A549 (cell line): ENCODE results near the gene LAMB3. TPM values are rescaled to one million over a fixed set of nuclear protein-coding genes. Genes with fewer than 3 reads are reported as not detected.

ENCODE experiments used
- ATAC-seq, 2 experiments: fragments of 200-7000 bp in 1 of 2; fragments of >200 bp in 1 of 2; cut with Nextera tagmentation in 1 of 2; cut with Tn5 transposase in 1 of 2; 3 replicates each; pipeline versions ENCODE4 v1.8.0 to v1.9.1; 2018 to 2020; ENCODE audit warnings: mild to moderate bottlenecking in 1 of 2, moderate library complexity in 1 of 2
- CTCF ChIA-PET: fragments of 300-600 bp; sonication (Branson Sonifier 250); formaldehyde crosslinking; extraction: SDS; loops from one replicate; lab custom pipeline; 2021; ENCODE audit warnings: antibody characterized with exemption, inconsistent platforms; lab: Yijun Ruan, JAX
- POLR2A ChIA-PET: fragments of 350-600 bp; formaldehyde crosslinking; extraction: SDS; loops from one replicate; lab custom pipeline; 2021; ENCODE audit warnings: antibody characterized with exemption, inconsistent platforms; lab: Yijun Ruan, JAX
- DNase-seq, 2 experiments: peaks; one replicate each; pipeline versions ENCODE4 v3.0.0 to v3.0.0-alpha.2; 2011 to 2016; ENCODE audit warnings: low read depth in 1 of 2, low spot score in 1 of 2
- FAIRE-seq: peaks from 2 replicates; lab custom pipeline; 2011; peaks lifted over from hg19 to GRCh38; lab: Jason Lieb, UNC
- H3K27ac ChIP-seq, 2 experiments: fragments of >200 bp; sonication (Bioruptor Twin); formaldehyde crosslinking; 3 replicates each; pipeline ENCODE4 v1.5.1; 2016 to 2017
- H3K4me1 ChIP-seq: fragments of >200 bp; sonication (Bioruptor Twin); formaldehyde crosslinking; 3 replicates; pipeline ENCODE4 v1.6.1; 2016
- H3K4me2 ChIP-seq: fragments of >200 bp; sonication (Bioruptor Twin); formaldehyde crosslinking; 3 replicates; pipeline ENCODE4 v1.6.1; 2016
- H3K4me3 ChIP-seq: fragments of >200 bp; sonication (Bioruptor Twin); formaldehyde crosslinking; 3 replicates; pipeline ENCODE4 v1.5.1; 2016
- H3K9me3 ChIP-seq: fragments of >200 bp; sonication (Bioruptor Twin); formaldehyde crosslinking; 3 replicates; pipeline ENCODE4 v1.6.1; 2016
- BHLHE40 ChIP-seq: IDR thresholded peaks from 2 replicates; pipeline ENCODE4 v1.6.1; 2012; ENCODE audit warnings: low read depth, low read length, inconsistent platforms
- CBX8 ChIP-seq: fragments of 200-600 bp; sonication (generic); IDR thresholded peaks from 2 replicates; pipeline ENCODE4 v1.6.1; 2016
- CTCF ChIP-seq: fragments of >200 bp; sonication (Bioruptor Twin); formaldehyde crosslinking; IDR thresholded peaks from 3 replicates; pipeline ENCODE4 v1.5.1; 2016
- E2F6 ChIP-seq: IDR thresholded peaks from 2 replicates; pipeline ENCODE4 v1.6.1; 2012; ENCODE audit warnings: low read depth, borderline replicate concordance
- FOSB ChIP-seq: fragments of 250-450 bp; sonication (Bioruptor Pico); IDR thresholded peaks from 2 replicates; pipeline ENCODE4 v1.5.0; 2020; ENCODE audit warnings: mild to moderate bottlenecking, moderate library complexity
- FOSL2 ChIP-seq, 2 experiments: fragments of 450-650 bp in 1 of 2; fragments of >200 bp in 1 of 2; sonication (Bioruptor Twin) in 1 of 2; formaldehyde crosslinking; IDR thresholded peaks; 2 replicates each; pipeline versions ENCODE4 v1.5.0 to v1.6.1; 2016 to 2020; ENCODE audit warnings: mild to moderate bottlenecking in 1 of 2, moderate library complexity in 1 of 2
- HOXA7 ChIP-seq: fragments of 250-450 bp; sonication (Bioruptor Pico); IDR thresholded peaks from 2 replicates; pipeline ENCODE4 v1.5.0; 2020; ENCODE audit warnings: mild to moderate bottlenecking, moderate library complexity
- HOXB5 ChIP-seq: fragments of 250-450 bp; sonication (Bioruptor Pico); IDR thresholded peaks from 2 replicates; pipeline ENCODE4 v1.5.0; 2020; ENCODE audit warnings: mild to moderate bottlenecking, moderate library complexity
- KDM1A ChIP-seq: fragments of 200-600 bp; sonication (generic); IDR thresholded peaks from 2 replicates; pipeline ENCODE4 v1.6.1; 2016; ENCODE audit warnings: low read depth, mild to moderate bottlenecking
- KDM5A ChIP-seq: fragments of 200-600 bp; sonication (generic); IDR thresholded peaks from 2 replicates; pipeline ENCODE4 v1.6.1; 2016; ENCODE audit warnings: antibody characterized with exemption, mild to moderate bottlenecking
- MAFK ChIP-seq: fragments of 450-650 bp; IDR thresholded peaks from 2 replicates; pipeline ENCODE4 v1.6.1; 2014; ENCODE audit not compliant: partially characterized antibody
- NFE2L2 ChIP-seq: fragments of 150-350 bp; conservative IDR thresholded peaks from 2 replicates; pipeline ENCODE4 v1.6.1; 2014; ENCODE audit warnings: low read length
- NPAS2 ChIP-seq: fragments of 250-450 bp; sonication (Bioruptor Pico); IDR thresholded peaks from 2 replicates; pipeline ENCODE4 v1.8.0; 2022; ENCODE audit warnings: mild to moderate bottlenecking, moderate library complexity, borderline replicate concordance
- POLR2AphosphoS2 ChIP-seq: conservative IDR thresholded peaks from 2 replicates; pipeline ENCODE4 v1.6.1; 2012; ENCODE audit warnings: low read length, improper control_type of control experiment, inconsistent platforms
- RARB ChIP-seq: fragments of 250-450 bp; sonication (Bioruptor Pico); IDR thresholded peaks from 2 replicates; pipeline ENCODE4 v1.8.0; 2021; ENCODE audit warnings: mild to moderate bottlenecking, moderate library complexity
- REST ChIP-seq: fragments of 200-600 bp; sonication (generic); IDR thresholded peaks from 2 replicates; pipeline ENCODE4 v1.6.1; 2016; ENCODE audit warnings: antibody characterized with exemption, mild to moderate bottlenecking, moderate library complexity
- RFX5 ChIP-seq: fragments of 450-650 bp; IDR thresholded peaks from 2 replicates; pipeline ENCODE4 v1.7.1; 2014; ENCODE audit warnings: antibody characterized with exemption, mild to moderate bottlenecking, moderate library complexity
- TFCP2L1 ChIP-seq: fragments of 250-450 bp; sonication (Bioruptor Pico); IDR thresholded peaks from 2 replicates; pipeline ENCODE4 v1.5.0; 2021; ENCODE audit warnings: mild to moderate bottlenecking
- ZFP36 ChIP-seq: fragments of 450-650 bp; IDR thresholded peaks from 2 replicates; pipeline ENCODE4 v1.6.1; 2014; ENCODE audit warnings: borderline replicate concordance; ENCODE audit not compliant: partially characterized antibody
- ZSCAN20 ChIP-seq: fragments of 250-450 bp; sonication (Bioruptor Pico); IDR thresholded peaks from 2 replicates; pipeline ENCODE4 v1.8.0; 2022; ENCODE audit warnings: mild to moderate bottlenecking, moderate library complexity
- WGBS: methylation state at CpG from one replicate; pipeline ENCODE4 v1.1.6; 2017; ENCODE audit errors: missing lambda C conversion rate; 5-methylcytosine and 5-hydroxymethylcytosine counted together
- polyA plus RNA-seq, 4 experiments: library from polyadenylated mRNA; depleted of rRNA in 3 of 4; stranded (reverse); fragments of >200 nt; fragmentation: RNase III in 1 of 4; extraction: RNeasy Plus Mini Kit Qiagen cat#74134 plus additional on column Dnase treatment in 1 of 4; gene quantifications; 2 replicates in 3 of 4; 3 replicates in 1 of 4; pipeline ENCODE4 v1.2.3, GENCODE V29; 2011 to 2017

Gene LAMB3
- polyA plus RNA-seq, 2 of the 4 experiments (the other 2 are of a cell fraction) = 7.3 to 9.1 TPM

GRCh38 chr1:209686322-209686721, 34.1 kb upstream of the LAMB3 start:
- no peak for FAIRE-seq
- ATAC-seq = no peak
- Histone ChIP-seq H3K4me1 (peaks cover 26% of the 10 kb centered on the region), H3K9me3 (no peaks in the 10 kb centered on the region), H3K4me2 (no peak overlapping the region), H3K27ac (no peak overlapping the region), H3K4me3 (no peak overlapping the region)
- ChIA-PET POLR2A (no interaction called here), CTCF (interaction anchor here (1.3 to 3.2 kb wide), 3 partner anchors 9 to 109 kb away, joined by 3 to 9 read pairs (median 4); no protein-coding TSS in a partner anchor)
- WGBS = 65% methylated on average over 4 of the region's 4 CpGs
- DNase-seq = no peak
- no peak for TF ChIP-seq RARB (CRISPR knock-in tag)
- TF ChIP-seq TFCP2L1 (CRISPR knock-in tag) = no peak
- no peak for TF ChIP-seq ZSCAN20
- no peak for TF ChIP-seq CTCF
- no peak for TF ChIP-seq HOXB5 (CRISPR knock-in tag)

GRCh38 chr1:209685821-209686220, 33.6 kb upstream of the LAMB3 start:
- Histone ChIP-seq H3K9me3 (no peaks in the 10 kb centered on the region), H3K4me1 (peaks cover 22% of the 10 kb centered on the region), H3K27ac (no peak overlapping the region), H3K4me3 (no peak overlapping the region), H3K4me2 (no peak overlapping the region)
- POLR2A ChIA-PET = no interaction called here
- ATAC-seq (no peak), FAIRE-seq (no peak), DNase-seq (no peak)
- 67% methylated on average over 4 of the region's 4 CpGs for WGBS
- TF ChIP-seq KDM5A (no peak), MAFK (no peak), FOSB (CRISPR knock-in tag) (no peak), NPAS2 (no peak), E2F6 (no peak), REST (no peak), RFX5 (no peak), HOXA7 (no peak), KDM1A (no peak), NFE2L2 (no peak), RARB (CRISPR knock-in tag) (no peak), BHLHE40 (no peak), ZFP36 (no peak), CBX8 (no peak), FOSL2 (IDR thresholded peaks at IDR 0.05) (no peak), FOSL2 (CRISPR knock-in tag; IDR thresholded peaks at IDR 0.05) (no peak), POLR2AphosphoS2 (no peak)
- CTCF ChIA-PET = interaction anchor here (1.0 to 3.2 kb wide), 5 partner anchors 9 to 116 kb away, joined by 3 to 9 read pairs (median 3); no protein-coding TSS in a partner anchor
